ENCODE measurements around the gene UHRF1. TPM values are rescaled to one million over a fixed set of nuclear protein-coding genes. Genes with fewer than 3 reads are reported as not detected.

UHRF1 gene
- total and polyA plus RNA-seq, 2 of the 13 experiments (the other 11 are each of a cell fraction or from before 2014, with no cell fraction given) = 6.8 to 78.4 TPM

DNA sequence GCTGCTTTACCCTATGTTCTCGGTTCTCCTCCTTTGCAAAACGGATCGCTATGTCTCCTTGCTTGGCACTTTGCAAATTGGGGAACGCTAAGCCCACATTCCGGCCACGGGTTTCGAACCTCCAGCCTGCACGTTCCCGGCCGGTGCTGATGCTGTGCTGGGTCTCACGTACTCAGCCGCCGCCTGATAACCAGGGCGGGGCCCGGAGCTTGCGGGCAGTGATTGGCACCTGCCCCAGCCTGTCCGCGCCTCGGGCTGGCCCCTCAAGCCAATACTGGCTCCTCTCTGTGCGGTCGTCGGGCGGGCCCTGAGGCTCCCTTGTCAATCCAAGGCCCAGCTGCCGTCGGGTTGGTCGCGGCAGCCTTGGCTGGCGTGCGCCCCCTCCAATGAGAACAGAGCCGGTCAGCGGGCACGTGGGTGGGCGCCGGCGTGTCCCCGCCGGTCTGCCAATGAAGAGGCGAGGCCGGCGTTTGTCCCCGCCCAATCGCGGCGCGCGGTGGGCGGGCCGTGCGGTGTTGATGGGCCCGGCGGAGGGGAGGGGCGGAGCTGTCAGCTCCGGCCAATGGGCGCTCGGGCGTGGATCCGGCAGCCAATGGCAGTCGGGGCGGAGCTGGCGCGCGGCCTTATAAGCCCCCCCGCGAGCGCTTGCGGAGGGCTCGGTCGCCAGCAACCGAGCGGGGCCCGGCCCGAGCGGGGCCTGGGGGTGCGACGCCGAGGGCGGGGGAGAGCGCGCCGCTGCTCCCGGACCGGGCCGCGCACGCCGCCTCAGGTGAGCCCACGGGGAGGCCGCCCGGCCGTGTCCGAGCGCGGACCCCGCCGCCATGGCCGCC is 59.4 kb downstream of the UHRF1 start, which contains the start of gene KDM4B (continued):
- TF ChIP-seq ZNF512B (CRISPR knock-in tag; IDR thresholded peaks at IDR 0.05; ENCODE audit: borderline replicate concordance) (no peak), MAFK (conservative IDR thresholded peaks at IDR 0.05 in 1 of 2, IDR thresholded peaks at IDR 0.05 in 1 of 2; ENCODE audit: low read length in 2 of 2) (no peak), ZFP36L2 (CRISPR knock-in tag; IDR thresholded peaks at IDR 0.05) (no peak), SP4 (CRISPR knock-in tag; IDR thresholded peaks at IDR 0.05) (peak; percentile 98), IRX3 (CRISPR knock-in tag; IDR thresholded peaks at IDR 0.05; ENCODE audit: borderline replicate concordance, low read depth) (no peak), KLF15 (CRISPR knock-in tag; IDR thresholded peaks at IDR 0.05; ENCODE audit: borderline replicate concordance) (no peak), ONECUT2 (CRISPR knock-in tag; IDR thresholded peaks at IDR 0.05) (no peak), SNAPC4 (CRISPR knock-in tag; IDR thresholded peaks at IDR 0.05) (no peak), KAT7 (CRISPR knock-in tag; IDR thresholded peaks at IDR 0.05; ENCODE audit: borderline replicate concordance) (no peak), ZNF652 (CRISPR knock-in tag; IDR thresholded peaks at IDR 0.05; ENCODE audit: borderline replicate concordance, low read depth) (no peak), RFXANK (CRISPR knock-in tag; IDR thresholded peaks at IDR 0.05) (peak; percentile 72; the same call in 1 of the 2 replicates), GMEB2 (CRISPR knock-in tag; IDR thresholded peaks at IDR 0.05; ENCODE audit: low read depth) (peak; percentile 46; the same call in 1 of the 2 replicates), ARID2 (CRISPR knock-in tag; IDR thresholded peaks at IDR 0.05; ENCODE audit: borderline replicate concordance) (no peak)
- TF ChIP-seq, protein P1, sequence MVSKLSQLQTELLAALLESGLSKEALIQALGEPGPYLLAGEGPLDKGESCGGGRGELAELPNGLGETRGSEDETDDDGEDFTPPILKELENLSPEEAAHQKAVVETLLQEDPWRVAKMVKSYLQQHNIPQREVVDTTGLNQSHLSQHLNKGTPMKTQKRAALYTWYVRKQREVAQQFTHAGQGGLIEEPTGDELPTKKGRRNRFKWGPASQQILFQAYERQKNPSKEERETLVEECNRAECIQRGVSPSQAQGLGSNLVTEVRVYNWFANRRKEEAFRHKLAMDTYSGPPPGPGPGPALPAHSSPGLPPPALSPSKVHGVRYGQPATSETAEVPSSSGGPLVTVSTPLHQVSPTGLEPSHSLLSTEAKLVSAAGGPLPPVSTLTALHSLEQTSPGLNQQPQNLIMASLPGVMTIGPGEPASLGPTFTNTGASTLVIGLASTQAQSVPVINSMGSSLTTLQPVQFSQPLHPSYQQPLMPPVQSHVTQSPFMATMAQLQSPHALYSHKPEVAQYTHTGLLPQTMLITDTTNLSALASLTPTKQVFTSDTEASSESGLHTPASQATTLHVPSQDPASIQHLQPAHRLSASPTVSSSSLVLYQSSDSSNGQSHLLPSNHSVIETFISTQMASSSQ (IDR thresholded peaks at IDR 0.05; ENCODE audit: low read depth) = no peak
- TF ChIP-seq, protein P1 (CRISPR knock-in tag; IDR thresholded peaks at IDR 0.05; ENCODE audit: borderline replicate concordance) = peak; percentile 47; the same call in 1 of the 2 replicates
